ENCODE results near the gene PLBD1.

The PLBD1 gene, protein sequence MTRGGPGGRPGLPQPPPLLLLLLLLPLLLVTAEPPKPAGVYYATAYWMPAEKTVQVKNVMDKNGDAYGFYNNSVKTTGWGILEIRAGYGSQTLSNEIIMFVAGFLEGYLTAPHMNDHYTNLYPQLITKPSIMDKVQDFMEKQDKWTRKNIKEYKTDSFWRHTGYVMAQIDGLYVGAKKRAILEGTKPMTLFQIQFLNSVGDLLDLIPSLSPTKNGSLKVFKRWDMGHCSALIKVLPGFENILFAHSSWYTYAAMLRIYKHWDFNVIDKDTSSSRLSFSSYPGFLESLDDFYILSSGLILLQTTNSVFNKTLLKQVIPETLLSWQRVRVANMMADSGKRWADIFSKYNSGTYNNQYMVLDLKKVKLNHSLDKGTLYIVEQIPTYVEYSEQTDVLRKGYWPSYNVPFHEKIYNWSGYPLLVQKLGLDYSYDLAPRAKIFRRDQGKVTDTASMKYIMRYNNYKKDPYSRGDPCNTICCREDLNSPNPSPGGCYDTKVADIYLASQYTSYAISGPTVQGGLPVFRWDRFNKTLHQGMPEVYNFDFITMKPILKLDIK

DNA sequence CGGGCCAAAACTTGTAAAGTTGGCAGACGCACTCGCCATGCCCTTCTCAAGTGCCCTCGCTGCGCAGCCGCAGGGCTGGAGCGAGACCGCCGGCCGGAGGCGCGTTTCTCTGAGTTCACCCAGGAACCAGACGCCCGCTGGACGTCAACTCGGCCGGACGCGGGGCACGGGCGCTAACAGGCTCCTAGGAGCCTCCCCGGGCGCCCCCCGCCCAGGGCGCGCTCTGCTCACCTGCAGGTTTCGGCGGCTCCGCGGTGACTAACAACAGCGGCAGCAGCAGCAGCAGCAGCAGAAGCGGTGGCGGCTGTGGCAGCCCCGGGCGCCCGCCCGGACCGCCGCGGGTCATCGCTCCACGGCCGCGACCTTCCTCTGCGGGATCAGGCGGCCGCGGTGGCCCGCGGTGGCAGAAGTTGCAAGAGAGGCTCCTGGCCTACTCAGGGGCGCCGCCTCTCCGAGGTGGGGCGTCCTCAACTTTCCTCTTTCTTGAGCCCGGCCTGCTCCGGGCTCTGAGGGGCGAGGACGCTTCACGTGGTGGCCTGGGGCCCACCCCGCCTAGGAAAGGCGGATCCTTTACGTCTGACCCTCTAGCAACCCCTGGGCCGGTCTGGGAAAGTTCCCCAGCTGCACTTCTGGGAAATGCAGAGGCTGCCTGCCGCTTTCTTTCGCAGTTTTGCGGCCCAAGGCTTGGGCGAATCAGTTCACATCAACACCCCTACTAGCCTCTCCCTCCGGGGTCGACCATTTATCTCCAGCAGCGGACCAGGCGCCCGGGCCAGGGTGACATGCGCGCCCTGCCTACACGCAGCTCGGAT is at the start of gene PLBD1:
Gene PLBD1, minus strand, starts transcription at position 533 of the 812 bp plus-strand sequence. Its CDS starts 187 bp downstream, at position 346.
- ChIA-PET CTCF (no interaction called here), POLR2A (ENCODE audit: low non-redundant PET) (no interaction called here)
- peak within 1 kb of the TSS; percentile 15; the same call in 1 of the 2 replicates for H3K27ac ChIP-seq
- TF ChIP-seq, protein P1, sequence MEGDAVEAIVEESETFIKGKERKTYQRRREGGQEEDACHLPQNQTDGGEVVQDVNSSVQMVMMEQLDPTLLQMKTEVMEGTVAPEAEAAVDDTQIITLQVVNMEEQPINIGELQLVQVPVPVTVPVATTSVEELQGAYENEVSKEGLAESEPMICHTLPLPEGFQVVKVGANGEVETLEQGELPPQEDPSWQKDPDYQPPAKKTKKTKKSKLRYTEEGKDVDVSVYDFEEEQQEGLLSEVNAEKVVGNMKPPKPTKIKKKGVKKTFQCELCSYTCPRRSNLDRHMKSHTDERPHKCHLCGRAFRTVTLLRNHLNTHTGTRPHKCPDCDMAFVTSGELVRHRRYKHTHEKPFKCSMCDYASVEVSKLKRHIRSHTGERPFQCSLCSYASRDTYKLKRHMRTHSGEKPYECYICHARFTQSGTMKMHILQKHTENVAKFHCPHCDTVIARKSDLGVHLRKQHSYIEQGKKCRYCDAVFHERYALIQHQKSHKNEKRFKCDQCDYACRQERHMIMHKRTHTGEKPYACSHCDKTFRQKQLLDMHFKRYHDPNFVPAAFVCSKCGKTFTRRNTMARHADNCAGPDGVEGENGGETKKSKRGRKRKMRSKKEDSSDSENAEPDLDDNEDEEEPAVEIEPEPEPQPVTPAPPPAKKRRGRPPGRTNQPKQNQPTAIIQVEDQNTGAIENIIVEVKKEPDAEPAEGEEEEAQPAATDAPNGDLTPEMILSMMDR (conservative IDR thresholded peaks at IDR 0.05; ENCODE audit: low read depth), result no peak
- DNase-seq (ENCODE audit: low spot score), result peak; percentile 24

DNA sequence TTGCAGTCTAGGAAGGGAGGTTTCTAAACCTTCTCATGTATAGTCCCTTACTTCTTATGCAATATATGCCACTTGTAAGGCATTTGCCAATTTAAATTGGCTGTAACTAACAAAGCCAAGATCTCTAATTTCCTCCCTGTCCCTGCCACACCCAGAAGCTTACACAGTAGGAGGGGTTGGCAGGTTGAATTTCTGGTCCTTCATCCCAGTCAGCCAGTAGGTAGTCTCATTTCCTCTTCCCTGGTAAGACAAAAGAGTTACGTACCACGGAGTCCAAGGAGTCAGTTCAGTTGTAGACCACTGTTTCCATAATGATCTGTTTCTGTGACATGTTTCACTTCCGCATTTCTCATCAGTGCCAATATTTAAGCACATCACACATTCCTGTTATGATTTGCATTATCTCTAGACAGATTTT is 47.0 kb upstream of the PLBD1 start:
- POLR2A ChIA-PET (ENCODE audit: low non-redundant PET), result no interaction called here
- CTCF ChIA-PET, result no interaction called here
- no peak overlapping the region for H3K27ac ChIP-seq
- TF ChIP-seq, protein P1 (conservative IDR thresholded peaks at IDR 0.05; ENCODE audit: low read depth), result no peak
- no peak for DNase-seq (ENCODE audit: low spot score)

DNA sequence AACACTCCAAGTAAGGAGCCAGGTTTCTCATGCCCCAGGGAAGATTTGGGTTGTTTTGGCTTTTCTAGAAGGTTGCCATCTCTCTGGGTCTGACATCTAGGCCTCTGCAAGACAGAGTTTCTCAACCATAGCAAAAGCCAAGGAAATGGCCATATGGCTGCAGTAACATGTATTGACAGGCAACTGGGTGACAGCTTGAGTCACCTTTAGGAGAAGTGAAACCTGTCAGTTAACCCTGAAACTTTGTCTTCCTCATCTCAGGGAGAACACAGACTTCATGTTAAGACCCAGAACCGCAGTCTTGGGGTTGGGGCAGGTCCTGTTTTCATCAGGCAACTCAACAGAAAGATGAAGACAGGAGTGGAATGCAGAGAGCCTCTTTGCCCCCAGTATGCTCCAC is 46.0 kb upstream of the PLBD1 start:
- no peak for DNase-seq (ENCODE audit: low spot score)
- H3K27ac ChIP-seq, result no peak overlapping the region
- TF ChIP-seq, protein P1 (conservative IDR thresholded peaks at IDR 0.05; ENCODE audit: low read depth), result no peak
- ChIA-PET CTCF (interaction anchor here (0.5 to 0.7 kb wide), 3 partner anchors 16 to 447 kb away, joined by 3 to 4 read pairs (median 3); no protein-coding TSS in a partner anchor), POLR2A (ENCODE audit: low non-redundant PET) (no interaction called here)

DNA sequence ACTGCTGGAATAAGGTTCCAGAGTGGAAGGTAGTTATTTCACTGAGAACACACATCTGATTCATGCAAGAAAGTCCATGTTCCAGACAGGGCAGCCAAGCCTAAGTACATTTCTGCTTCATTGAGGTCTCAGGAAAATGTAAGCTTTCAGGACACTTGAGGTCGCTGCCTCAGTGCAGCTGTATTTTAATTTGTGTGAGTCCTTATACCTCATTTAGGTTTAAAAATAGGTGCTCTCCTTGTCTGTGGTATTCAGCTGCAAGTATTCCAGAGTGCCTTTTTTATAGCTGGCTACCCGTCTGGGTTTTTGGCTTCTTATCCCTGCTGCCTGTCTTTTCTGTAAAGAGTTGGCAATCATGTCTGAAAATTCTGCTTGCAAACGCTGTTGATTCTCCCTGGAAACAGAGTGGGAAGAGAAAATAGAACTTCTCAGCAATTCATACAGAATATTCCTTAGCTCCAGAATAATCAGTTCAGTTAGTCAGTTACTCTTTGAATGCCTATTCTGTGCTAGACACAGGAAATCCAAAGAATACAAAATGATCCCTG is 45.3 kb upstream of the PLBD1 start:
- TF ChIP-seq, protein P1 (conservative IDR thresholded peaks at IDR 0.05; ENCODE audit: low read depth), result no peak
- no peak for DNase-seq (ENCODE audit: low spot score)
- H3K27ac ChIP-seq, result no peak overlapping the region
- ChIA-PET POLR2A (ENCODE audit: low non-redundant PET) (no interaction called here), CTCF (interaction anchor here (0.6 to 0.7 kb wide), 3 partner anchors 17 to 51 kb away, joined by 3 to 4 read pairs (median 3); no protein-coding TSS in a partner anchor)

DNA sequence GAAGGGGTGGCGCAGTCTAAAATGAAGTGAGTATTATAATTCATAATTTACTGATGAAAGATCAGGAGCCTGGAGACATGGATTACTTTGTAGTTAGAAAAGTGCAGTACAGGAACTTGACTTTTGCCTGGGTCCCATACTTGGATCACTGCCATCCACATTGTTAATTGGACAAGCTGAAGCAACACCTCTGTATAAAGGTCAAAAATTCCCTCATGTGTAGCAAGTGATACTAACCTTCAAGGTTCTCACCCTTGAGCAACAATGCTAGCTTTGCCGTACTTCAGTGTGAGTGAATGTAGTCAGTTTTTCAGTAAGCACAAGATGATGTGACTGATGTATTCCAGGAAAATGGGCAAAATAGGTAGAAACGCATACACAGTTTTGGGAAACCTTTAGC is 44.6 kb upstream of the PLBD1 start:
- TF ChIP-seq, protein P1 (conservative IDR thresholded peaks at IDR 0.05; ENCODE audit: low read depth), result no peak
- DNase-seq (ENCODE audit: low spot score), result no peak
- no peak overlapping the region for H3K27ac ChIP-seq
- POLR2A ChIA-PET (ENCODE audit: low non-redundant PET), result no interaction called here
- CTCF ChIA-PET, result interaction anchor here (0.6 to 0.7 kb wide), 3 partner anchors 49 to 142 kb away, joined by 3 to 4 read pairs (median 3); no protein-coding TSS in a partner anchor
